Adrenal gland (tissue), 12 donors: ENCODE data around the gene EPHA4. TPM values are rescaled to one million over a fixed set of nuclear protein-coding genes. Genes with fewer than 3 reads are reported as not detected.

Experiments
- DNase-seq, 7 donors: peaks; one replicate each; pipeline ENCODE4 v3.0.0-alpha.2; 2019 to 2020
- H3K27ac ChIP-seq, 5 donors: fragments of 200-600 bp; sonication (generic) in 4 of 5; 1 replicate in 3 of 5; 2 replicates in 2 of 5; pipeline versions ENCODE4 v1.5.1 to v1.8.0; 2016 to 2020; ENCODE audit warnings: mild to moderate bottlenecking in 1 of 5
- H3K27me3 ChIP-seq: fragments of 200-600 bp; 2 replicates; pipeline ENCODE4 v1.8.0; 2021
- H3K36me3 ChIP-seq, 2 donors: fragments of 200-600 bp; replicated peaks in 1 of 2; 1 replicate in 1 of 2; 2 replicates in 1 of 2; pipeline versions ENCODE4 v1.5.1 to v1.8.0; 2018 to 2022
- H3K4me1 ChIP-seq, 2 donors: fragments of 200-600 bp; replicated peaks in 1 of 2; 1 replicate in 1 of 2; 2 replicates in 1 of 2; pipeline versions ENCODE4 v1.5.1 to v1.8.0; 2018 to 2021
- H3K4me3 ChIP-seq, 4 donors: fragments of 200-600 bp; sonication (generic) in 3 of 4; one replicate each; pipeline ENCODE4 v1.5.1; 2016 to 2018
- H3K9me3 ChIP-seq, 3 donors: fragments of 200-600 bp; sonication (generic) in 1 of 3; replicated peaks in 1 of 3; 1 replicate in 2 of 3; 2 replicates in 1 of 3; pipeline versions ENCODE4 v1.5.1 to v1.8.0; 2016 to 2021
- CTCF ChIP-seq, 6 experiments: fragments of 450-650 bp in 4 of 6; fragments of 200-600 bp in 2 of 6; sonication (generic) in 1 of 6; IDR thresholded peaks; 1 replicate in 5 of 6; 2 replicates in 1 of 6; pipeline versions ENCODE4 v1.5.1 to v1.8.0; 2016 to 2021; ENCODE audit warnings: antibody characterized with exemption in 6 of 6, mild to moderate bottlenecking in 2 of 6, moderate library complexity in 1 of 6
- POLR2A ChIP-seq, 2 donors: fragments of 450-650 bp; IDR thresholded peaks; one replicate each; pipeline ENCODE4 v1.6.1; 2017; ENCODE audit warnings: antibody characterized with exemption in 2 of 2, mild to moderate bottlenecking in 2 of 2, moderate library complexity in 1 of 2
- WGBS, 4 donors: extraction: QIAGEN DNeasy Blood & Tissue Kit in 2 of 4; methylation state at CpG; one replicate each; pipeline versions ENCODE4 v1.1.5 to v1.1.7; 2013 to 2017; 5-methylcytosine and 5-hydroxymethylcytosine counted together
- intact Hi-C, 2 donors: fragments of 100-400 bp; cut with DNase I; formaldehyde crosslinking; loops; one replicate each; pipeline versions ENCODE4 v1.14.1 to v1.15.0; 2022 to 2023
- polyA plus RNA-seq, 3 donors: library from polyadenylated mRNA; stranded (reverse); fragments of 200-250 nt in 2 of 3; fragments of 350-450 nt in 1 of 3; fragmentation: Illumina TruSeq in 1 of 3; extraction: RNeasy Lipid Tissue Mini Kit (QIAGEN cat#74804) in 1 of 3; gene quantifications; one replicate each; pipeline ENCODE4 v1.2.3, GENCODE V29; 2013 to 2014
- total RNA-seq, 9 donors: library from RNA; depleted of rRNA in 4 of 9; stranded (reverse); fragments of >200 nt in 4 of 9; fragments of 120-200 nt in 1 of 9; fragmentation: NEBNext Ultra II Directional in 1 of 9; extraction: Animal tissue kit (Norgen Biotek cat#: 25700) in 1 of 9; gene quantifications; one replicate each; pipeline versions ENCODE4 v1.1.0 to v1.2.4, GENCODE V29; 2013 to 2023
- donor health status: healthy with polysubstance abuse.
- donor health status: Bipolar disorder and iron deficiency.
- donor health status: DM: yes; HTN: yes; CAD: no.
- donor health status: DM: no; HTN: no; CAD: no.
- donor health status: DM: no; HTN: no; CAD: no.
- donor health status: DM: yes; HTN: yes; CAD: no.

EPHA4 gene
- total and polyA plus RNA-seq, 12 donors, result 3.0 to 72.9 (median 12.1) TPM

GRCh38 chr2:221377597-221377996 lies 194.5 kb downstream of the EPHA4 start:
- DNase-seq, result no peak
- Histone ChIP-seq H3K4me1 (no peaks in the 10 kb centered on the region), H3K27me3 (no peaks in the 10 kb centered on the region)

GRCh38 chr2:221377066-221377465 lies 195.0 kb downstream of the EPHA4 start:
- H3K9me3 ChIP-seq, result no peaks in the 10 kb centered on the region
- no peak for TF ChIP-seq POLR2A (IDR thresholded peaks at IDR 0.05)
- TF ChIP-seq CTCF (IDR thresholded peaks at IDR 0.05), result no peak
- no peaks in the 10 kb centered on the region for H3K36me3 ChIP-seq
- no peak overlapping the region for H3K4me3 ChIP-seq
- no peaks in the 10 kb centered on the region for H3K4me1 ChIP-seq
- no peaks in the 10 kb centered on the region for H3K27me3 ChIP-seq
- 91 to 95% (median 93%) methylated on average over 2 of the region's 2 CpGs for WGBS, 4 donors
- no peak overlapping the region for H3K27ac ChIP-seq
- intact Hi-C loops, result no loop called here
- DNase-seq, result no peak

More at GRCh38 chr2:221377597-221377996, 194.5 kb downstream of the EPHA4 start:
- WGBS, 4 donors, result 62 to 70% (median 65%) methylated on average over 2 of the region's 2 CpGs
- no peaks in the 10 kb centered on the region for H3K36me3 ChIP-seq
- TF ChIP-seq POLR2A (IDR thresholded peaks at IDR 0.05), result no peak
- no peak for TF ChIP-seq CTCF (IDR thresholded peaks at IDR 0.05)
- intact Hi-C loops, result no loop called here
- H3K4me3 ChIP-seq, result no peak overlapping the region
- H3K9me3 ChIP-seq, result no peaks in the 10 kb centered on the region
- no peak overlapping the region for H3K27ac ChIP-seq

- WGBS, 4 donors, result 88 to 91% (median 91%) methylated on average over 9 of the region's 9 CpGs
- intact Hi-C loops, result no loop called here
Measured at GRCh38 chr2:221374234-221374633, 197.9 kb downstream of the EPHA4 start.

GRCh38 chr2:221372907-221373306 lies 199.2 kb downstream of the EPHA4 start:
- intact Hi-C loops, result no loop called here
- Histone ChIP-seq H3K27ac (no peak overlapping the region), H3K4me3 (no peak overlapping the region), H3K36me3 (no peaks in the 10 kb centered on the region), H3K4me1 (no peaks in the 10 kb centered on the region), H3K27me3 (no peaks in the 10 kb centered on the region), H3K9me3 (no peaks in the 10 kb centered on the region)
- 79 to 86% (median 82%) methylated on average over 7 of the region's 7 CpGs for WGBS, 4 donors
- TF ChIP-seq CTCF (IDR thresholded peaks at IDR 0.05) (no peak), POLR2A (IDR thresholded peaks at IDR 0.05) (no peak)
- no peak for DNase-seq

More at GRCh38 chr2:221374234-221374633, 197.9 kb downstream of the EPHA4 start:
- Histone ChIP-seq H3K4me3 (no peak overlapping the region), H3K36me3 (no peaks in the 10 kb centered on the region), H3K4me1 (no peaks in the 10 kb centered on the region), H3K27ac (no peak overlapping the region), H3K9me3 (no peaks in the 10 kb centered on the region), H3K27me3 (no peaks in the 10 kb centered on the region)
- no peak for DNase-seq
- no peak for TF ChIP-seq POLR2A (IDR thresholded peaks at IDR 0.05)
- TF ChIP-seq CTCF (IDR thresholded peaks at IDR 0.05), result no peak
